GM10266 (cell line): ENCODE data around the gene BMPR1A.
"Not testable (repeated sequence)": the region's sequence is repeated elsewhere in the genome, so short reads cannot be mapped to it uniquely, and the experiment has no call there.

ENCODE experiments used
- DNase-seq: peaks from one replicate; pipeline ENCODE4 v3.0.0; 2012; ENCODE audit errors: extremely low spot score
- TF ChIP-seq, protein P1 (sequence below): IDR thresholded peaks from 2 replicates; pipeline ENCODE4 v1.5.1; 2012; ENCODE audit warnings: mild to moderate bottlenecking, low read depth; ENCODE audit not compliant: control insufficient read depth, insufficient read depth; ENCODE audit errors: missing control alignments

The BMPR1A gene

DNA sequence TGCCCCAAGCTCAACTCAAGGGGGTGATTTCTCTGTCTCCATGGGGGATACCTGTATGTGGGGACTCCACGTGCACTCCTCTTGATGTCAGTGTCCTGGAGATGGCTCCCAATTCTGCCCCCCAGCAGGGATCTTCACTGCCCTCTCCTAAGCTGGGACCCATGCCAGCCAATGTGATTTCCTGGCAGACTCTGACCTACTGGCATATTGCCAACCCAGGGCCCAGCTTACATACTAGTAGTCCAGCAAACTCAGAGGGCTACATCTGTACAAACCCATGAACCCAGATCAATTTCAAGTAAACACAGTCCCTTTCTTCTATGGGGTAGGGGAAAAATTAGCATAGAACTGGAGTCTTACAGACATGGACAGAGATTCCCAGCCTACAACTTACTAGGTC lies 26.2 kb upstream of the BMPR1A start:
- no peak for DNase-seq
- TF ChIP-seq, protein P1, sequence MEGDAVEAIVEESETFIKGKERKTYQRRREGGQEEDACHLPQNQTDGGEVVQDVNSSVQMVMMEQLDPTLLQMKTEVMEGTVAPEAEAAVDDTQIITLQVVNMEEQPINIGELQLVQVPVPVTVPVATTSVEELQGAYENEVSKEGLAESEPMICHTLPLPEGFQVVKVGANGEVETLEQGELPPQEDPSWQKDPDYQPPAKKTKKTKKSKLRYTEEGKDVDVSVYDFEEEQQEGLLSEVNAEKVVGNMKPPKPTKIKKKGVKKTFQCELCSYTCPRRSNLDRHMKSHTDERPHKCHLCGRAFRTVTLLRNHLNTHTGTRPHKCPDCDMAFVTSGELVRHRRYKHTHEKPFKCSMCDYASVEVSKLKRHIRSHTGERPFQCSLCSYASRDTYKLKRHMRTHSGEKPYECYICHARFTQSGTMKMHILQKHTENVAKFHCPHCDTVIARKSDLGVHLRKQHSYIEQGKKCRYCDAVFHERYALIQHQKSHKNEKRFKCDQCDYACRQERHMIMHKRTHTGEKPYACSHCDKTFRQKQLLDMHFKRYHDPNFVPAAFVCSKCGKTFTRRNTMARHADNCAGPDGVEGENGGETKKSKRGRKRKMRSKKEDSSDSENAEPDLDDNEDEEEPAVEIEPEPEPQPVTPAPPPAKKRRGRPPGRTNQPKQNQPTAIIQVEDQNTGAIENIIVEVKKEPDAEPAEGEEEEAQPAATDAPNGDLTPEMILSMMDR: no peak

DNA sequence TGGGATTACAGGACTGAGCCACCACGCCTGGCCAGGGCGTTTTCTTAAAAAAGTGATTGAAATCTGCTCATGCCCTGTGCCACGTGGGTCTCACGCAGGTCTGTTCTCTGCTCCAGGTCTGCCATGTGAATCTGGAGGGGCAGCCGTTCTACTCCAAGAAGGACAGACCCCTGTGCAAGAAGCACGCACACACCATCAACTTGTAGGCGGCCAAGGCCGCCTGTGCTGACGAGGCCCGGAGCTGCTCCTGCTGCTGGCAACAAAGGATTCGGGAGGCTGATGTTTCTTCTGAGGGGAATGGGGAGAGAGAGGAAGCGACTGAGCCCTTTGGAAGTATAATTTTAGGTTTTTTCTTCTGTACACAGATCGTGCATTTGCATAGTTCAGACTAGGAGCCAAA lies 23.6 kb upstream of the BMPR1A start:
- no peak for DNase-seq
- TF ChIP-seq, protein P1: no peak

DNA sequence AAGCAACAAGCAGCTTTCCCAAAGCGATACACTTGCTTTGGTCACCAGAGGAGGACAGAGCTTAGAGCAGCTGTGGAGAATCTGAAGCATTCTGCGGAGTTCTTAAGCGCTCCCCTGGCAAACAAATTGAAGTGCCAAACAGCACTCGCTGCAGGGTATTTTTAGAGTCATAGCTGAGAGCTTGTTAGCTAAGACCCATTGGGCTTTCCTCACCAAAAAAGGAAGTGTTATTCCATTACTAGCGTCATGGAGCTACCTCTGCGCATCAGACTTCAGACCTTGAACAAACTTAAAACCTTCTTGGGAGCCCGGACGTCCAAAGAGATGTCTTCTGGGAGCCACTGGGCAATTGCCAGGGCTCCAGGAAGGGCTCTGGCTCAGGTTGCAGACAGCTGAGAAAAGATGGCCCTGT lies 23.2 kb upstream of the BMPR1A start:
- TF ChIP-seq, protein P1: no peak

GRCh38 chr10:86734207-86734988 lies 22.0 kb upstream of the BMPR1A start:
- TF ChIP-seq, protein P1: no peak
- DNase-seq: no peak

More for the DNA sequence above, 23.2 kb upstream of the BMPR1A start:
- DNase-seq: no peak

GRCh38 chr10:86735278-86735677 lies 21.1 kb upstream of the BMPR1A start:
- not testable (repeated sequence) for DNase-seq

DNA sequence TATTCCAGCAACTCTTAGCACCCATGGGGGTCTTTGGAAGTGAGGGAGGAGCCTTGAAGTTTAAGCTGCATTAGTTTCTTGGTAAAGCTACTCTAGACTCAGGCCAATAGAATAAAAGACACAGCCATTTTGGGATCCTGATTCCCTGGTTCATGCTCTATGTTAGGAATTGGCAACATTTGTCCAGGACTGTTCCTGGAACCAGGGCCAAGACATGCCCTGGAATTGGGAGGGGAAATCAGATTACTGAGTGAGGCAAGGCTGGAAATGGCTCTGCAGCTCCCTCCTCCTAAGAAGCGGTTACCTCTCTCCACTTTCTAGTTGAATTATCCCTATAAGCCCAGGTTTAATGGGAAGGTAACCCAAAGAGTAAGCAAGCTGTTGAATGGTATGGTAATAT lies 14.2 kb upstream of the BMPR1A start:
- DNase-seq: no peak
- TF ChIP-seq, protein P1: no peak

DNA sequence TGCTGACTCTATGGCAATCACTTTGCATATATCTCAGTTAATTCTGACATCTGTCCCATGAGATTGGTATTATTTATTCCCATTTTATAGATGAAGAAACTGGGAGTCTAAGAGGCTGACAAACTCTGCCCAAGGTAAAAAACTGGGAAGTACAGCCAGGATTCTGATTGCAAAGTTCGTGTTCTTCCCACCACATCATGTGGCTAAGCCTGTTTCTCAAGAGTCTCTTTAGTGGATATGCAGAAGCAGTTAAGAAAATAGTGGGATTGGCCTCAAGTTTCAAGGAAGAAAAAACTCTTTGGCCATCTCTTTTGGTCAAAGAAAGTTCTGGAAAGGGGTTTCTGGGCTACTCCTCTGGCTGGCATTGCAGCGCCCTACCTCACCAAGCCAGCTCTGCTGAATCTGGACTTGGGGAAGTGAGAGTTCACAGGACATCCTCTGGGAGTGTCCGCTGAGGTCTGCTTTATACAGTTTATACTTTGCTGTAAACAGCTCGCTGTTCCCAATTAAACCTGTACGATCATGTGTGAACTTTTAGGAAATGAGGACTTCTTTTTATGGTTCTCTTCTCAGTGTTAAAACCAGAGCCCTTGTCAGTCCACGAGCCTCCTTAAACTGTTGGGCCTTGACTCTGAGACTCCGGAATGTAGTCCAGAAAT lies 12.2 kb upstream of the BMPR1A start:
- TF ChIP-seq, protein P1: no peak
- DNase-seq: no peak
